ENCODE measurements around the gene SRSF3. TPM values are rescaled to one million over a fixed set of nuclear protein-coding genes. Genes with fewer than 3 reads are reported as not detected.

The SRSF3 gene
- 100 to 1,000 TPM; 114 to 272 (median 177) TPM for total RNA-seq

DNA sequence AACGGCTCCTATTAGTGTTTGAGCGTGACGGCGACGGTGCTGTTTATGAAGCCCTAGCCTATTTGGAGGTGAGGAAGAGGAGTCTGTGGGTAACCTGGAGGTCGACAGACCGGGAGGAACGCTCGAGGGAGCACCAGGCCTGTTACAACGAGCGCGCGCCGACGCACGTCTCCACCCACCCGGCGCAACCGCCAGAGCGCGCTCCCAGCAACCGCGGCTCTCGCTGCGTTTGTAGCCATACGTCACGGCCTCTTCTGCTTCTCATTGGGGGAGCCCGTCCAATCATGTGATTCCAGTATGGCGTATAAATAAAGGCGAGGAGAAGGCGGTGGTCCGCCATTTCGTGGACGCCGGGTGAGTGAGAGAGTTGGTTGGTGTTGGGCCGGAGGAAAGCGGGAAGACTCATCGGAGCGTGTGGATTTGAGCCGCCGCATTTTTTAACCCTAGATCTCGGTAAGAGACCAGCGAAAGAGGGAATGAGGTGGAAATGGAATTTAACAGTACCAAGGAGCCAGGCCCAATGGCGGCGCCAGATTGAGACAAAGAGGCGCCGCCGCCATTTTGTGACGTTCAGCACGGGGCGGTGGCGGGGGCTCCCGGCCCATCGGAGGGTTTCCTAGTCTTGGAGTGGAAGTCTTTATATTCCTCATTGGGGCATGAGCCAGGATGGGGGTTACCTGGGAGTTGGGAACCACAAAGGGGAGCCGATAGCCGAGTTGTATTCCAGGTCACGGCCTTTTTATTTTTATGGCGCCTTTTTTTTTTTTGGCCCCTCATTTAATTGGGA lies at the start of gene SRSF3:
SRSF3 (plus strand) TSS at position 334 of the 787 bp plus-strand sequence. CDS start 2,401 bp downstream, outside the sequence.
- WGBS, 2 donors = 0 to 1% methylated on average over 49 to 58 of the region's 58 CpGs
- intact Hi-C loops (cut with DNase I; ENCODE audit: low total_unique reads) = loop anchor here (10.0 kb wide), 1 partner anchor 149 kb away; the partner anchor contains the start of genes KCTD20 and PXT1
- TF ChIP-seq POLR2A (IDR thresholded peaks at IDR 0.05) = peak in 1 of 2 donors; percentile 99
- TF ChIP-seq, protein P1, sequence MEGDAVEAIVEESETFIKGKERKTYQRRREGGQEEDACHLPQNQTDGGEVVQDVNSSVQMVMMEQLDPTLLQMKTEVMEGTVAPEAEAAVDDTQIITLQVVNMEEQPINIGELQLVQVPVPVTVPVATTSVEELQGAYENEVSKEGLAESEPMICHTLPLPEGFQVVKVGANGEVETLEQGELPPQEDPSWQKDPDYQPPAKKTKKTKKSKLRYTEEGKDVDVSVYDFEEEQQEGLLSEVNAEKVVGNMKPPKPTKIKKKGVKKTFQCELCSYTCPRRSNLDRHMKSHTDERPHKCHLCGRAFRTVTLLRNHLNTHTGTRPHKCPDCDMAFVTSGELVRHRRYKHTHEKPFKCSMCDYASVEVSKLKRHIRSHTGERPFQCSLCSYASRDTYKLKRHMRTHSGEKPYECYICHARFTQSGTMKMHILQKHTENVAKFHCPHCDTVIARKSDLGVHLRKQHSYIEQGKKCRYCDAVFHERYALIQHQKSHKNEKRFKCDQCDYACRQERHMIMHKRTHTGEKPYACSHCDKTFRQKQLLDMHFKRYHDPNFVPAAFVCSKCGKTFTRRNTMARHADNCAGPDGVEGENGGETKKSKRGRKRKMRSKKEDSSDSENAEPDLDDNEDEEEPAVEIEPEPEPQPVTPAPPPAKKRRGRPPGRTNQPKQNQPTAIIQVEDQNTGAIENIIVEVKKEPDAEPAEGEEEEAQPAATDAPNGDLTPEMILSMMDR (IDR thresholded peaks at IDR 0.05) = peak in 1 of 3 donors; percentile 50

GRCh38 chr6:36545767-36546307 lies 48.3 kb upstream of the SRSF3 start:
- H3K4me3 ChIP-seq (ENCODE audit: low read depth, poor library complexity, severe bottlenecking) = peak overlapping the region; percentile 96
- no peak for TF ChIP-seq POLR2A (IDR thresholded peaks at IDR 0.05)
- TF ChIP-seq, protein P1 (IDR thresholded peaks at IDR 0.05) = no peak
- no peak for DNase-seq (ENCODE audit: low spot score in 2 of 2)
- 28 to 33% methylated on average over 3 of the region's 3 CpGs for WGBS, 2 donors
- intact Hi-C loops (cut with DNase I; ENCODE audit: low total_unique reads) = loop anchor here (10.0 kb wide), 1 partner anchor 101 kb away; the partner anchor contains the start of genes KCTD20 and PXT1

More for the DNA sequence above, at the start of gene SRSF3:
- peak; percentile 97 to 98 for DNase-seq (ENCODE audit: low spot score in 2 of 2)
- peak within 1 kb of the TSS; percentile 63 for H3K4me3 ChIP-seq (ENCODE audit: low read depth, poor library complexity, severe bottlenecking)

- TF ChIP-seq, protein P1 (IDR thresholded peaks at IDR 0.05) = no peak
- no peak for TF ChIP-seq POLR2A (IDR thresholded peaks at IDR 0.05)
- H3K4me3 ChIP-seq (ENCODE audit: low read depth, poor library complexity, severe bottlenecking) = peak overlapping the region; percentile 96
- no peak for DNase-seq (ENCODE audit: low spot score in 2 of 2)
- intact Hi-C loops (cut with DNase I; ENCODE audit: low total_unique reads) = loop anchor here (10.0 kb wide), 1 partner anchor 102 kb away; the partner anchor contains the start of genes KCTD20 and PXT1
- WGBS, 2 donors = 0% methylated on average over 15 of the region's 15 CpGs
These were observed 47.7 kb upstream of the SRSF3 start for GRCh38 chr6:36546308-36546919.

GRCh38 chr6:36546920-36547645 lies 47.1 kb upstream of the SRSF3 start, which contains the start of gene STK38:
Gene STK38, minus strand, starts transcription at chr6:36547479. Its CDS starts 7,277 bp downstream, at chr6:36540202.
- TF ChIP-seq POLR2A (IDR thresholded peaks at IDR 0.05) = peak in 1 of 2 donors; percentile 94
- TF ChIP-seq, protein P1 (IDR thresholded peaks at IDR 0.05) = no peak
- intact Hi-C loops (cut with DNase I; ENCODE audit: low total_unique reads) = loop anchor here (10.0 kb wide), 1 partner anchor 102 kb away; the partner anchor contains the start of genes KCTD20 and PXT1
- 0 to 2% methylated on average over 31 to 51 of the region's 51 CpGs for WGBS, 2 donors
- peak; percentile 89 to 98 for DNase-seq (ENCODE audit: low spot score in 2 of 2)
- peak within 1 kb of the TSS; percentile 96 for H3K4me3 ChIP-seq (ENCODE audit: low read depth, poor library complexity, severe bottlenecking)

Data from lower leg skin (tissue), 4 donors.